RKO (cell line): ENCODE data around the gene CHEK2.
A peak's percentile ranks its signal among the peaks of the same experiment; 100 is the strongest.
"Not testable (repeated sequence)": the region's sequence is repeated elsewhere in the genome, so short reads cannot be mapped to it uniquely, and the experiment has no call there.

ENCODE experiments used
- DNase-seq: peaks from one replicate; pipeline ENCODE4 v3.0.0-alpha.2; 2016; ENCODE audit warnings: low spot score

Gene CHEK2

GRCh38 chr22:28741200-28741784 is 328 bp downstream of the CHEK2 start:
- DNase-seq, result peak; percentile 54

- DNase-seq, result not testable (repeated sequence)
These were observed 2.7 kb downstream of the CHEK2 start for GRCh38 chr22:28738876-28739275.

- no peak for DNase-seq
These were observed 3.9 kb downstream of the CHEK2 start for GRCh38 chr22:28737701-28738100.

- no peak for DNase-seq
These were observed 5.1 kb downstream of the CHEK2 start for GRCh38 chr22:28736301-28737155.

GRCh38 chr22:28734393-28734792 is 7.2 kb downstream of the CHEK2 start:
- DNase-seq, result no peak

GRCh38 chr22:28730179-28730578 is 11.4 kb downstream of the CHEK2 start:
- DNase-seq, result no peak

GRCh38 chr22:28728621-28729313 is 12.9 kb downstream of the CHEK2 start:
- no peak for DNase-seq

GRCh38 chr22:28728002-28728401 is 13.6 kb downstream of the CHEK2 start:
- DNase-seq, result no peak

GRCh38 chr22:28718044-28718443 is 23.6 kb downstream of the CHEK2 start:
- DNase-seq, result no peak

GRCh38 chr22:28716686-28717085 is 24.9 kb downstream of the CHEK2 start:
- no peak for DNase-seq

- DNase-seq, result no peak
These were observed 26.0 kb downstream of the CHEK2 start for GRCh38 chr22:28715611-28716010.

- no peak for DNase-seq
These were observed 27.5 kb downstream of the CHEK2 start for GRCh38 chr22:28714043-28714628.

- DNase-seq, result peak; percentile 73
These were observed 29.5 kb downstream of the CHEK2 start for GRCh38 chr22:28711820-28712777.

GRCh38 chr22:28711341-28711740 is 30.3 kb downstream of the CHEK2 start:
- no peak for DNase-seq

- DNase-seq, result peak; percentile 11
These were observed 30.9 kb downstream of the CHEK2 start for GRCh38 chr22:28710576-28711191.

- no peak for DNase-seq
These were observed 31.5 kb downstream of the CHEK2 start for GRCh38 chr22:28710107-28710506.

GRCh38 chr22:28706845-28707244 is 34.8 kb downstream of the CHEK2 start:
- DNase-seq, result no peak

GRCh38 chr22:28703436-28703835 is 38.2 kb downstream of the CHEK2 start:
- DNase-seq, result no peak

- DNase-seq, result no peak
These were observed 38.7 kb downstream of the CHEK2 start for GRCh38 chr22:28702891-28703290.

- not testable (repeated sequence) for DNase-seq
These were observed 48.4 kb downstream of the CHEK2 start for GRCh38 chr22:28693041-28693760.
